HEK293 (cell line): ENCODE results near the gene TMEM51.
A peak's percentile ranks its signal among the peaks of the same experiment; 100 is the strongest.

ENCODE experiments used
- GLI4 ChIP-seq: fragments of 450-650 bp; formaldehyde crosslinking; IDR thresholded peaks from 2 replicates; pipeline ENCODE4 v1.5.1; 2016; ENCODE audit warnings: missing biosample characterization, missing genetic modification characterization
- HOXA7 ChIP-seq: sonication (generic); formaldehyde crosslinking; IDR thresholded peaks from 2 replicates; pipeline ENCODE4 v1.8.1; 2022; ENCODE audit warnings: missing genetic modification reagents, borderline replicate concordance
- KLF10 ChIP-seq: fragments of 450-650 bp; IDR thresholded peaks from 2 replicates; pipeline ENCODE4 v1.5.1; 2018; ENCODE audit warnings: missing biosample characterization, mild to moderate bottlenecking, missing genetic modification characterization
- KLF8 ChIP-seq: fragments of 450-650 bp; formaldehyde crosslinking; IDR thresholded peaks from 2 replicates; pipeline ENCODE4 v1.5.1; 2016; ENCODE audit warnings: missing biosample characterization, missing genetic modification characterization
- PRDM10 ChIP-seq: fragments of 450-650 bp; formaldehyde crosslinking; IDR thresholded peaks from 2 replicates; pipeline ENCODE4 v1.5.1; 2016; ENCODE audit warnings: missing biosample characterization, missing genetic modification characterization
- PRDM2 ChIP-seq: fragments of 450-650 bp; formaldehyde crosslinking; IDR thresholded peaks from 2 replicates; pipeline ENCODE4 v1.5.1; 2016; ENCODE audit warnings: missing biosample characterization, missing genetic modification characterization, borderline replicate concordance
- ZBTB44 ChIP-seq: fragments of 450-650 bp; IDR thresholded peaks from 2 replicates; pipeline ENCODE4 v1.5.1; 2018; ENCODE audit warnings: missing biosample characterization, mild to moderate bottlenecking, missing genetic modification characterization
- ZNF24 ChIP-seq: fragments of 450-650 bp; formaldehyde crosslinking; IDR thresholded peaks from 2 replicates; pipeline ENCODE4 v1.5.1; 2016; ENCODE audit warnings: missing biosample characterization, missing genetic modification characterization
- ZNF26 ChIP-seq: fragments of 450-650 bp; formaldehyde crosslinking; IDR thresholded peaks from 2 replicates; pipeline ENCODE4 v1.5.1; 2016; ENCODE audit warnings: missing biosample characterization, missing genetic modification characterization
- ZNF266 ChIP-seq: fragments of 450-650 bp; formaldehyde crosslinking; IDR thresholded peaks from 2 replicates; pipeline ENCODE4 v1.5.1; 2016; ENCODE audit warnings: missing biosample characterization, missing genetic modification characterization, low read depth
- ZNF280C ChIP-seq: fragments of 450-650 bp; formaldehyde crosslinking; IDR thresholded peaks from 2 replicates; pipeline ENCODE4 v1.5.1; 2016; ENCODE audit warnings: missing biosample characterization, missing genetic modification characterization
- ZNF366 ChIP-seq: fragments of 450-650 bp; formaldehyde crosslinking; conservative IDR thresholded peaks from 2 replicates; pipeline ENCODE4 v1.5.1; 2016; ENCODE audit warnings: missing biosample characterization, missing genetic modification characterization
- ZNF398 ChIP-seq: fragments of 450-650 bp; formaldehyde crosslinking; IDR thresholded peaks from 2 replicates; pipeline ENCODE4 v1.5.1; 2017; ENCODE audit warnings: missing biosample characterization, missing genetic modification characterization
- ZNF433 ChIP-seq: fragments of 450-650 bp; formaldehyde crosslinking; IDR thresholded peaks from 2 replicates; pipeline ENCODE4 v1.5.1; 2016; ENCODE audit warnings: missing biosample characterization, missing genetic modification characterization, low read depth
- ZNF521 ChIP-seq: fragments of 450-650 bp; formaldehyde crosslinking; IDR thresholded peaks from 2 replicates; pipeline ENCODE4 v1.5.1; 2017; ENCODE audit warnings: missing biosample characterization, mild to moderate bottlenecking, missing genetic modification characterization
- ZNF549 ChIP-seq: fragments of 450-650 bp; IDR thresholded peaks from 2 replicates; pipeline ENCODE4 v1.5.1; 2018; ENCODE audit warnings: missing biosample characterization, missing genetic modification characterization, mild to moderate bottlenecking, inconsistent platforms, moderate library complexity
- ZNF629 ChIP-seq: fragments of 450-650 bp; formaldehyde crosslinking; IDR thresholded peaks from 2 replicates; pipeline ENCODE4 v1.5.1; 2017; ENCODE audit warnings: missing biosample characterization, missing genetic modification characterization
- ZNF707 ChIP-seq: fragments of 450-650 bp; formaldehyde crosslinking; IDR thresholded peaks from 2 replicates; pipeline ENCODE4 v1.5.1; 2016; ENCODE audit warnings: missing biosample characterization, missing genetic modification characterization
- ZNF791 ChIP-seq: fragments of 450-650 bp; formaldehyde crosslinking; IDR thresholded peaks from 2 replicates; pipeline ENCODE4 v1.5.1; 2016; ENCODE audit warnings: missing biosample characterization, missing genetic modification characterization
- ZNF837 ChIP-seq: fragments of 450-650 bp; formaldehyde crosslinking; IDR thresholded peaks from 2 replicates; pipeline ENCODE4 v1.5.1; 2016; ENCODE audit warnings: missing biosample characterization, missing genetic modification characterization
- ZSCAN4 ChIP-seq: fragments of 450-650 bp; formaldehyde crosslinking; IDR thresholded peaks from 2 replicates; pipeline ENCODE4 v1.5.1; 2017; ENCODE audit warnings: missing biosample characterization, missing genetic modification characterization

Gene TMEM51

GRCh38 chr1:15188678-15189077 is 35.1 kb downstream of the TMEM51 start (continued):
- TF ChIP-seq PRDM2 (tag by site-specific recombination) (no peak), ZNF707 (tag by site-specific recombination) (no peak), ZSCAN4 (tag by site-specific recombination) (no peak), ZNF366 (tag by site-specific recombination) (peak; percentile 67), ZNF433 (tag by site-specific recombination) (no peak), ZNF398 (tag by site-specific recombination) (no peak), ZNF24 (tag by site-specific recombination) (no peak), ZNF280C (tag by site-specific recombination) (no peak), ZNF549 (tag by site-specific recombination) (no peak), ZNF266 (tag by site-specific recombination) (no peak), ZNF629 (peak; percentile 94), GLI4 (no peak), HOXA7 (CRISPR knock-in tag) (no peak), KLF10 (tag by site-specific recombination) (no peak), ZNF26 (tag by site-specific recombination) (no peak), ZNF791 (tag by site-specific recombination) (no peak), ZNF521 (no peak), ZBTB44 (tag by site-specific recombination) (no peak), ZNF837 (no peak), PRDM10 (tag by site-specific recombination) (peak; percentile 70), KLF8 (tag by site-specific recombination) (no peak)
